Stimulated activated CD4-positive, alpha-beta T cell treated with anti-CD3 and anti-CD28 coated beads, Interleukin-1b, Interleukin-23, amount 100 ng/mL, for 24 hours (primary cell): Measurements from ENCODE around the gene SDK1.
"Not testable (repeated sequence)": the region's sequence is repeated elsewhere in the genome, so short reads cannot be mapped to it uniquely, and the experiment has no call there.

ENCODE experiments used
- DNase-seq, 4 experiments: peaks; one replicate each; pipeline ENCODE4 v3.0.0-alpha.2; 2020; ENCODE audit warnings: low read depth in 4 of 4, low spot score in 1 of 4

Gene SDK1

DNA sequence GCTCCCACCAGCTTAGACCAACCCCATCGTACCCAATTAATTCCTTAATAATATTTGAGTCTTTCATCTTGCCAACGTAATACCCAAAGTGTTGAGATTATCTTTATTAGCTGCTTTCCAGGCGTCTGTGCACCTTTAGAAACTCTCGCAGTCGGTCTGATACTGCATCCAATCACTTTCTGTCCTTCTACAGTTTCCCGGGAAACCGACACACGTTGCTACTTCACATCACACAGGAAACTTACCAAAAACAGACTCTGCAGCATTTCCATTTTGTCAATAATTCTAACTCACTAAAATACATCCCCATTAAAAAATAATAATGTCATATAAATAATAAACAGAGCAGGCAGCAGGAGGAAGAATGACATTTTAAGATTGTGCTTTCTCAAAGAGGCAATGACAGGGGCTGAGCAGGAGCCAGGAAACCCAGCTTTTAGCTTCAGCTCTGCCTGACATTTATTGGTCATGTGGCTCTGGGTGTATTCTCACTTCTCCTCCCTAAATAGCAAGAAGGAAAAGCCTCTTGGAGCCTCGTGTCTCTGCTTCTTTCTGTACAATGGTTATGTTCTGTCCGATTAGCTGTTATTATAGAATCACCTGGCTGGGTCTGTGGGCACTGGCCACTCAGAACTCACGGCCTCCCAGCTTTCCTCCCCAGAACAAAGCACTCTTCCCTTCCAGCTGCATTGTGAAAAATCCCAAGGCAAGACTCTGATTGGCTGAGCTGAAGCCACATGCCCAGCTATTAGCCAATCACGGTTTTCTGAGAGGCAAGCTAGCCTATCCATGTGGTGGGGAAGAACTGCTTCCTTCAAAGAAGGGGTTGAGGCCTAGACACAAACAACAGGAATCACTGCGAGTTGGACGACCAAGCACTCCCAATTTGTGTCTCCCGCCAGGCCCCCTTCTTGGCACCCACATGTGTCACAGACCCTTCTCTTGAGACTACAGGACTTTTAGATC, 956.4 kb downstream of the SDK1 start:
- no peak for DNase-seq

GRCh38 chr7:4260116-4260515, 959.1 kb downstream of the SDK1 start:
- not testable (repeated sequence) for DNase-seq

- DNase-seq, result no peak
Observed at GRCh38 chr7:4260867-4261600, 960.0 kb downstream of the SDK1 start.

- no peak for DNase-seq
Observed at GRCh38 chr7:4261601-4261960, 960.5 kb downstream of the SDK1 start.

GRCh38 chr7:4264206-4264605, 963.2 kb downstream of the SDK1 start:
- not testable (repeated sequence) for DNase-seq

GRCh38 chr7:4265066-4265465, 964.0 kb downstream of the SDK1 start:
- DNase-seq, result no peak

DNA sequence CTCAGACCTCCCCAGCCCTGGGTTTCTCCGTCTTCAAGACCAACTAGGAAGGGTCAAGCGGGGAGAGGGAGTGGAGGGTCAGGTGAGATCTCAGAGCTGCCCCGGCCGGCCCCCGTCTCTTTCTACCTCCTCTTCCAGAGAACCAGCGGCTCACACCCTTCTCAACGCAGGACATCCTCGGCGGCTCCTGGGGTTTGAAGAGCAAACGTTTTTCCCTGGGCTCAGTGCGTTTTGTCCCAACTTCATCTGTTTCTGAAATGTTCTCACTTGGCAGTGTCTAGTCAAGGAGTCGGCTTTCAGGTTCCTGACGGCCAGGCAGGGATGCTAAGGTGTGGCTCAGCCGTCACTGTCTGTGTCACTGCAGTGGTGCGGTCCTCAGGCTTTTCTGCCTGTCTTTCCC, 964.6 kb downstream of the SDK1 start:
- DNase-seq, result no peak

GRCh38 chr7:4266270-4267040, 965.4 kb downstream of the SDK1 start:
- DNase-seq, result no peak

- no peak for DNase-seq
Observed at GRCh38 chr7:4267341-4268039, 966.4 kb downstream of the SDK1 start.

GRCh38 chr7:4268040-4268965, 967.3 kb downstream of the SDK1 start:
- no peak for DNase-seq

- DNase-seq, result no peak
Observed at GRCh38 chr7:4269086-4269485, 968.0 kb downstream of the SDK1 start.

DNA sequence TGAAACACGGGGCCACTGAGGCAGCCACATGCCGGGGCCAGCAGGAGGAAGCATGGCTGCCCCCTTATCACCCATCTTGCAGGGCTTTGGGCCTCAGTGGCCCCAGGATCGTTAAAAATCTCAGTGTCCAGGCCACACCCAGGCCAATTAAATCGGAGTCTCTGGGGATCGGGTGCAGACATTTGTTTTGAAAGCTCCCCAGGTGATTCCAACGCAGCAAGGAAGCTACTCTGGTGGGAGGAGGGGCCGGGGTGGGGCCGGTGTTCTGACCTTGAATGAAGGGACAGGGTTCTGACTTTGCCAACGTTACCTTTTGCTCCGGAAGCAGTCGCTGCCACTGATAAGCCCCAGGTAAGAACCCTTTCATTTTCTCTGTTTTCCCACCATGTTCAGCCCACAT, 968.7 kb downstream of the SDK1 start:
- no peak for DNase-seq

- no peak for DNase-seq
Observed at GRCh38 chr7:4270268-4270667, 969.2 kb downstream of the SDK1 start.

DNA sequence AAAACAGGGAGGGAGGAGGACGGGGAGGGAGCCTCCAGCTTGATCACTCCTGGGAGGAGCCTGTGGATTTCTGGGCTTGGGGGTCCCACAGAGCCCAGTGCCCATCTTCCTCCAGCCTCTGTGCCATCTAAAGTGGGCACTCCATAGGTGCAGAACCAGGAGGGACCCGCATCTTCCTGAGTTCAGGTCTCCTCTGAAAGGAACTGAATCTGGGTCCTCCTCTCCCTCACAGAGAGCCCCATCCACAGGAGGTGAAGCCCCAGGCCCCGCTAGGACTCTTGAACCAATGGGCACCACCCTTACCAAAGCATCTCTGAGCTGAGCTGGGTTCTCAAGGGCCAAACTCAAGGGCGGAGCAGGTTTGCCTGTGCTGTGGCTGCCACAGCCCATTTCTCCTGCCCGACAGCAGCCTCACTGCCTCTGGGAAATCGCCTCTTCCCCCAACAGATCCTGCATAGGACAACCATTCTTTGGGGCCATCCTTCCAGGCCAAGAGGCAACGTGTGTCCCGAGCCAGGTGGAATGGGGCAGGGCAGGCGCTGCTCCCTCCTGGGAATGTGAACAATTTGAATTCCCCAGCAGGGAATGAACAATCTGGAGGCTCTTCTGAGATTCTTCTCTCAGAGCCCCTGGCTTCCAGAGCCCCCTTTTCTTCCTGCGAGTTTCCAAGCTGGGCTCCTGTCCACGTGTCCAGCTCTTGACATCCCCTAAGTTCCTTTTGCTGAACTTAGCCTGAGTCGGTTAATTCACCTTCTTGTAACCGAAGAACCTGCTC, 970.1 kb downstream of the SDK1 start:
- no peak for DNase-seq

DNA sequence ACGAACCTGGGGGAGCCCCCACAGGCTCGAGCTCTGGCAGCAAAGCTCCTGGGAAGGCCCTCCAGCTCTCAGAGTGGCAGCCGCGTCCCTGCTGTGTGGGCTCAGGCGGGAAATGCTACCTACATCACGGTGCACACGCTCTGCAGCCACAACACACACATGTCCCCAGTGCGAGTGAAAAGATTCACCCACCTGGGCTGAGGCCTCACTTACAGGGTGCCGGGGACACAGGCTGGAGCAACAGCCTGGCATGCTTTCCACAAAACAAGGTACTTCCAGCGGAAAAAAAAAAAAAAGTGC, 970.6 kb downstream of the SDK1 start:
- DNase-seq, result no peak

GRCh38 chr7:4272141-4272540, 971.1 kb downstream of the SDK1 start:
- DNase-seq, result no peak

GRCh38 chr7:4273566-4274230, 972.6 kb downstream of the SDK1 start:
- DNase-seq, result no peak

GRCh38 chr7:4274286-4274685, 973.2 kb downstream of the SDK1 start:
- DNase-seq, result no peak

DNA sequence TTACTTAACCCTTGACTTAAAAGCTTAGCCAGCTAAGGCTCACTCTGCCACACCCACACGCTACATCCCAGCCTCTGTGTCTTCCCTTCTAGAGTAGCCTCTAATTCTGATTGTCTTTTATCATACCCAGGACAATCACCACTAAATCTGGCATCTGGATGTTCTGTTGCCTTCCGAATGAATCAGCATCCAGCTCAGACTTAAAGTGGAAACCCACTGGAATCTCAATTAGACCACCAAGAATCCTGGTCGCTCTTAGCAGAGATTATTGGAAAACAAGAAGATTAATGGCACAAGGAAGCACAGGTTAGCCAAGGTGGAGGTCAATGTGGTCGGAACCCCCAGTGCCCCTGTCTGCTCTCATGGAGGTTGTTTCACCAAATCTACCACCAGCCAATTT, 976.9 kb downstream of the SDK1 start:
- no peak for DNase-seq
